GM19372 (cell line): Measurements from ENCODE around the gene HDAC4.
A peak's percentile ranks its signal among the peaks of the same experiment; 100 is the strongest.

ENCODE experiments used
- ATAC-seq: cut with Tn5 transposase; IDR thresholded peaks from one replicate; pipeline ENCODE4 v1.9.1; 2021; ENCODE audit warnings: mild to moderate bottlenecking, low read depth, moderate library complexity; ENCODE audit not compliant: unreplicated experiment

Gene HDAC4

GRCh38 chr2:239371726-239372686 lies 28.8 kb downstream of the HDAC4 start:
- no peak for ATAC-seq

GRCh38 chr2:239370876-239371725 lies 29.7 kb downstream of the HDAC4 start:
- ATAC-seq: no peak

- no peak for ATAC-seq
Observed at GRCh38 chr2:239370403-239370802, 30.4 kb downstream of the HDAC4 start.

GRCh38 chr2:239369631-239370161 lies 31.1 kb downstream of the HDAC4 start:
- ATAC-seq: peak; percentile 82

- no peak for ATAC-seq
Observed at GRCh38 chr2:239368906-239369552, 31.8 kb downstream of the HDAC4 start.

- ATAC-seq: no peak
Observed at GRCh38 chr2:239368321-239368720, 32.5 kb downstream of the HDAC4 start.

GRCh38 chr2:239366740-239367139 lies 34.1 kb downstream of the HDAC4 start:
- no peak for ATAC-seq

GRCh38 chr2:239365782-239366435 lies 34.9 kb downstream of the HDAC4 start:
- no peak for ATAC-seq

- ATAC-seq: no peak
Observed at GRCh38 chr2:239365071-239365781, 35.6 kb downstream of the HDAC4 start.

- ATAC-seq: no peak
Observed at GRCh38 chr2:239363946-239364637, 36.7 kb downstream of the HDAC4 start.

GRCh38 chr2:239362507-239362906 lies 38.3 kb downstream of the HDAC4 start:
- ATAC-seq: no peak

GRCh38 chr2:239361311-239361642 lies 39.5 kb downstream of the HDAC4 start:
- no peak for ATAC-seq

GRCh38 chr2:239360421-239361310 lies 40.2 kb downstream of the HDAC4 start:
- ATAC-seq: no peak

- no peak for ATAC-seq
Observed at GRCh38 chr2:239360008-239360407, 40.8 kb downstream of the HDAC4 start.

GRCh38 chr2:239359196-239359912 lies 41.5 kb downstream of the HDAC4 start:
- no peak for ATAC-seq

GRCh38 chr2:239358062-239358754 lies 42.6 kb downstream of the HDAC4 start:
- no peak for ATAC-seq

- no peak for ATAC-seq
Observed at GRCh38 chr2:239355724-239356123, 45.1 kb downstream of the HDAC4 start.
